Liver (tissue), 3 donors: ENCODE measurements around the gene RMND1.

ENCODE experiments used
- FOXA2 ChIP-seq: IDR thresholded peaks from 2 replicates; pipeline ENCODE4 v1.6.1; 2016; ENCODE audit warnings: antibody characterized with exemption
- GABPA ChIP-seq, 2 donors: IDR thresholded peaks in 1 of 2; conservative IDR thresholded peaks in 1 of 2; 2 replicates each; pipeline ENCODE4 v1.6.1; 2016; ENCODE audit warnings: antibody characterized with exemption in 2 of 2, mild to moderate bottlenecking in 1 of 2, moderate library complexity in 1 of 2
- JUND ChIP-seq, 2 donors: IDR thresholded peaks; 2 replicates each; pipeline ENCODE4 v1.6.1; 2016; ENCODE audit warnings: antibody characterized with exemption in 2 of 2
- TF ChIP-seq, protein P1 (sequence below): fragments of 150-350 bp; IDR thresholded peaks from 2 replicates; pipeline ENCODE4 v1.5.1; 2017; ENCODE audit warnings: improper control_type of control experiment, low read depth, low read length; ENCODE audit not compliant: missing input control
- TF ChIP-seq, protein P2 (sequence below): IDR thresholded peaks from 2 replicates; pipeline ENCODE4 v1.6.1; 2016; ENCODE audit warnings: antibody characterized with exemption
- TF ChIP-seq, protein P3 (sequence below): IDR thresholded peaks from 2 replicates; pipeline ENCODE4 v1.6.1; 2016; ENCODE audit warnings: antibody characterized with exemption
- donor health status: healthy.
- donor health status: healthy.

GRCh38 chr6:151436802-151437201 lies 15.1 kb downstream of the RMND1 start:
- TF ChIP-seq, protein P1, sequence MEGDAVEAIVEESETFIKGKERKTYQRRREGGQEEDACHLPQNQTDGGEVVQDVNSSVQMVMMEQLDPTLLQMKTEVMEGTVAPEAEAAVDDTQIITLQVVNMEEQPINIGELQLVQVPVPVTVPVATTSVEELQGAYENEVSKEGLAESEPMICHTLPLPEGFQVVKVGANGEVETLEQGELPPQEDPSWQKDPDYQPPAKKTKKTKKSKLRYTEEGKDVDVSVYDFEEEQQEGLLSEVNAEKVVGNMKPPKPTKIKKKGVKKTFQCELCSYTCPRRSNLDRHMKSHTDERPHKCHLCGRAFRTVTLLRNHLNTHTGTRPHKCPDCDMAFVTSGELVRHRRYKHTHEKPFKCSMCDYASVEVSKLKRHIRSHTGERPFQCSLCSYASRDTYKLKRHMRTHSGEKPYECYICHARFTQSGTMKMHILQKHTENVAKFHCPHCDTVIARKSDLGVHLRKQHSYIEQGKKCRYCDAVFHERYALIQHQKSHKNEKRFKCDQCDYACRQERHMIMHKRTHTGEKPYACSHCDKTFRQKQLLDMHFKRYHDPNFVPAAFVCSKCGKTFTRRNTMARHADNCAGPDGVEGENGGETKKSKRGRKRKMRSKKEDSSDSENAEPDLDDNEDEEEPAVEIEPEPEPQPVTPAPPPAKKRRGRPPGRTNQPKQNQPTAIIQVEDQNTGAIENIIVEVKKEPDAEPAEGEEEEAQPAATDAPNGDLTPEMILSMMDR: no peak
- TF ChIP-seq, protein P2, sequence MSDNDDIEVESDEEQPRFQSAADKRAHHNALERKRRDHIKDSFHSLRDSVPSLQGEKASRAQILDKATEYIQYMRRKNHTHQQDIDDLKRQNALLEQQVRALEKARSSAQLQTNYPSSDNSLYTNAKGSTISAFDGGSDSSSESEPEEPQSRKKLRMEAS: no peak
- TF ChIP-seq FOXA2: no peak
- TF ChIP-seq, protein P3, sequence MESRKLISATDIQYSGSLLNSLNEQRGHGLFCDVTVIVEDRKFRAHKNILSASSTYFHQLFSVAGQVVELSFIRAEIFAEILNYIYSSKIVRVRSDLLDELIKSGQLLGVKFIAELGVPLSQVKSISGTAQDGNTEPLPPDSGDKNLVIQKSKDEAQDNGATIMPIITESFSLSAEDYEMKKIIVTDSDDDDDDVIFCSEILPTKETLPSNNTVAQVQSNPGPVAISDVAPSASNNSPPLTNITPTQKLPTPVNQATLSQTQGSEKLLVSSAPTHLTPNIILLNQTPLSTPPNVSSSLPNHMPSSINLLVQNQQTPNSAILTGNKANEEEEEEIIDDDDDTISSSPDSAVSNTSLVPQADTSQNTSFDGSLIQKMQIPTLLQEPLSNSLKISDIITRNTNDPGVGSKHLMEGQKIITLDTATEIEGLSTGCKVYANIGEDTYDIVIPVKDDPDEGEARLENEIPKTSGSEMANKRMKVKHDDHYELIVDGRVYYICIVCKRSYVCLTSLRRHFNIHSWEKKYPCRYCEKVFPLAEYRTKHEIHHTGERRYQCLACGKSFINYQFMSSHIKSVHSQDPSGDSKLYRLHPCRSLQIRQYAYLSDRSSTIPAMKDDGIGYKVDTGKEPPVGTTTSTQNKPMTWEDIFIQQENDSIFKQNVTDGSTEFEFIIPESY: no peak
- no peak for TF ChIP-seq GABPA (IDR thresholded peaks at IDR 0.05 in 1 of 2, conservative IDR thresholded peaks at IDR 0.05 in 1 of 2)
- no peak for TF ChIP-seq JUND (IDR thresholded peaks at IDR 0.05)
